ENCODE measurements around the gene CCND3. TPM values are rescaled to one million over a fixed set of nuclear protein-coding genes. Genes with fewer than 3 reads are reported as not detected.

Gene CCND3
- total and polyA plus RNA-seq, 2 of the 13 experiments (the other 11 are each of a cell fraction or from before 2014, with no cell fraction given) = 4.3 to 7.2 TPM

DNA sequence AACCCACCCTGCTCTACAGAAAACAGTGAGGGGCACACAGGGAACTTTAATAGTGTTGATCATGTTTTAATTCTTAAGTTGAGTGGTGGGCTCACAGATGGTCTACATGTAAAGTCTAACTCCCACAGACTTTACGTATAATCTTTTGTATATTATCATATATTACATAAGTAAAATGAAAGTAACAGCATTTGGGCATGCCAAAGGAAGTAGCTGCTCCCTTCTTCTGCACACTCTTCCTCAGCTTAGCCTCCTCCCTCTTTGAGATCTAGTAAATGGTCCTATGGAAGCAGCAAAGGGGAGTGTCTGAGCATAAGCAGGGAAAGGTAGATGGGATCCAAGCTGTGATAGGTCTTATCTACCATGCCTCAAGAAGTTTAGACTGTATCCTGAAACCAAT, 31.9 kb downstream of the CCND3 start:
- WGBS (ENCODE audit: low lambda C conversion rate) = 100% methylated on average over 1 of the region's 1 CpG
- no peak for DNase-seq (ENCODE audit: low spot score)
- Histone ChIP-seq H3K4me3 (replicated peaks in 1 of 3; ENCODE audit: insufficient read depth in 1 of 3, low read depth in 2 of 3, low read length in 3 of 3) (no peak overlapping the region), H3K9me3 (ENCODE audit: low read length) (no peaks in the 10 kb centered on the region), H4K20me1 (ENCODE audit: insufficient read depth, low read length) (no peaks in the 10 kb centered on the region; the same call in 1 of the 2 replicates), H3K27me3 (ENCODE audit: control insufficient read depth in 1 of 2, insufficient read depth in 2 of 2, low read length in 2 of 2) (no peaks in the 10 kb centered on the region), H3K36me3 (replicated peaks in 1 of 2; ENCODE audit: control insufficient read depth in 1 of 2, insufficient read depth in 2 of 2, low read length in 2 of 2) (peaks cover 42 to 85% of the 10 kb centered on the region in 2 experiments), H3K4me2 (ENCODE audit: low read depth, low read length) (no peak overlapping the region), H3K27ac (ENCODE audit: extremely low read length, insufficient read depth, low read length) (no peak overlapping the region), H3K4me1 (ENCODE audit: insufficient read depth, low read length) (no peaks in the 10 kb centered on the region), H3K9ac (ENCODE audit: insufficient read depth, low read depth, low read length) (no peak overlapping the region), H3K79me2 (ENCODE audit: insufficient read depth, low read length) (peaks cover 8% of the 10 kb centered on the region), H2AFZ (ENCODE audit: low read length) (no peak overlapping the region)
- intact Hi-C loops (cut with micrococcal nuclease; ENCODE audit: unreplicated experiment) (loop anchor here (5.0 kb wide), 1 partner anchor 963 kb away; no protein-coding TSS in a partner anchor), in situ Hi-C loops (cut with HindIII; ENCODE audit: extremely low pct_ligation_motif_present, low pct_unique_long_range_greater_than_20kb) (no loop called here)
- TF ChIP-seq ZNF761 (CRISPR knock-in tag; conservative IDR thresholded peaks at IDR 0.05) (no peak), ZNF569 (CRISPR knock-in tag; IDR thresholded peaks at IDR 0.05; ENCODE audit: borderline replicate concordance) (no peak), ZFP90 (CRISPR knock-in tag; IDR thresholded peaks at IDR 0.05; ENCODE audit: borderline replicate concordance) (no peak), ATF7-NPFF (CRISPR knock-in tag; IDR thresholded peaks at IDR 0.05; ENCODE audit: low read depth) (no peak), ZFP91 (CRISPR knock-in tag; IDR thresholded peaks at IDR 0.05; ENCODE audit: borderline replicate concordance) (no peak), ZNF782 (CRISPR knock-in tag; IDR thresholded peaks at IDR 0.05; ENCODE audit: borderline replicate concordance) (no peak), NPAS2 (CRISPR knock-in tag; IDR thresholded peaks at IDR 0.05; ENCODE audit: borderline replicate concordance) (no peak), ZNF609 (CRISPR knock-in tag; IDR thresholded peaks at IDR 0.05; ENCODE audit: borderline replicate concordance) (no peak), MYNN (CRISPR knock-in tag; IDR thresholded peaks at IDR 0.05; ENCODE audit: low read depth) (no peak)
- TF ChIP-seq, protein P1, sequence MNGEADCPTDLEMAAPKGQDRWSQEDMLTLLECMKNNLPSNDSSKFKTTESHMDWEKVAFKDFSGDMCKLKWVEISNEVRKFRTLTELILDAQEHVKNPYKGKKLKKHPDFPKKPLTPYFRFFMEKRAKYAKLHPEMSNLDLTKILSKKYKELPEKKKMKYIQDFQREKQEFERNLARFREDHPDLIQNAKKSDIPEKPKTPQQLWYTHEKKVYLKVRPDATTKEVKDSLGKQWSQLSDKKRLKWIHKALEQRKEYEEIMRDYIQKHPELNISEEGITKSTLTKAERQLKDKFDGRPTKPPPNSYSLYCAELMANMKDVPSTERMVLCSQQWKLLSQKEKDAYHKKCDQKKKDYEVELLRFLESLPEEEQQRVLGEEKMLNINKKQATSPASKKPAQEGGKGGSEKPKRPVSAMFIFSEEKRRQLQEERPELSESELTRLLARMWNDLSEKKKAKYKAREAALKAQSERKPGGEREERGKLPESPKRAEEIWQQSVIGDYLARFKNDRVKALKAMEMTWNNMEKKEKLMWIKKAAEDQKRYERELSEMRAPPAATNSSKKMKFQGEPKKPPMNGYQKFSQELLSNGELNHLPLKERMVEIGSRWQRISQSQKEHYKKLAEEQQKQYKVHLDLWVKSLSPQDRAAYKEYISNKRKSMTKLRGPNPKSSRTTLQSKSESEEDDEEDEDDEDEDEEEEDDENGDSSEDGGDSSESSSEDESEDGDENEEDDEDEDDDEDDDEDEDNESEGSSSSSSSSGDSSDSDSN (CRISPR knock-in tag; IDR thresholded peaks at IDR 0.05) = no peak
- TF ChIP-seq, protein P2, sequence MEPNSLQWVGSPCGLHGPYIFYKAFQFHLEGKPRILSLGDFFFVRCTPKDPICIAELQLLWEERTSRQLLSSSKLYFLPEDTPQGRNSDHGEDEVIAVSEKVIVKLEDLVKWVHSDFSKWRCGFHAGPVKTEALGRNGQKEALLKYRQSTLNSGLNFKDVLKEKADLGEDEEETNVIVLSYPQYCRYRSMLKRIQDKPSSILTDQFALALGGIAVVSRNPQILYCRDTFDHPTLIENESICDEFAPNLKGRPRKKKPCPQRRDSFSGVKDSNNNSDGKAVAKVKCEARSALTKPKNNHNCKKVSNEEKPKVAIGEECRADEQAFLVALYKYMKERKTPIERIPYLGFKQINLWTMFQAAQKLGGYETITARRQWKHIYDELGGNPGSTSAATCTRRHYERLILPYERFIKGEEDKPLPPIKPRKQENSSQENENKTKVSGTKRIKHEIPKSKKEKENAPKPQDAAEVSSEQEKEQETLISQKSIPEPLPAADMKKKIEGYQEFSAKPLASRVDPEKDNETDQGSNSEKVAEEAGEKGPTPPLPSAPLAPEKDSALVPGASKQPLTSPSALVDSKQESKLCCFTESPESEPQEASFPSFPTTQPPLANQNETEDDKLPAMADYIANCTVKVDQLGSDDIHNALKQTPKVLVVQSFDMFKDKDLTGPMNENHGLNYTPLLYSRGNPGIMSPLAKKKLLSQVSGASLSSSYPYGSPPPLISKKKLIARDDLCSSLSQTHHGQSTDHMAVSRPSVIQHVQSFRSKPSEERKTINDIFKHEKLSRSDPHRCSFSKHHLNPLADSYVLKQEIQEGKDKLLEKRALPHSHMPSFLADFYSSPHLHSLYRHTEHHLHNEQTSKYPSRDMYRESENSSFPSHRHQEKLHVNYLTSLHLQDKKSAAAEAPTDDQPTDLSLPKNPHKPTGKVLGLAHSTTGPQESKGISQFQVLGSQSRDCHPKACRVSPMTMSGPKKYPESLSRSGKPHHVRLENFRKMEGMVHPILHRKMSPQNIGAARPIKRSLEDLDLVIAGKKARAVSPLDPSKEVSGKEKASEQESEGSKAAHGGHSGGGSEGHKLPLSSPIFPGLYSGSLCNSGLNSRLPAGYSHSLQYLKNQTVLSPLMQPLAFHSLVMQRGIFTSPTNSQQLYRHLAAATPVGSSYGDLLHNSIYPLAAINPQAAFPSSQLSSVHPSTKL (CRISPR knock-in tag; IDR thresholded peaks at IDR 0.05) = no peak
- ChIA-PET CTCF (ENCODE audit: low intra/inter-chr PET ratio, low total read pairs) (no interaction called here), POLR2A (no interaction called here)
- no TSS peak for BruUV-seq (replicated peaks)
- ATAC-seq = no peak
- FAIRE-seq = no peak
